Astrocyte (in vitro differentiated cells and primary cell): ENCODE measurements around the gene TRPM4.

Source experiments
- CTCF ChIP-seq: IDR thresholded peaks from 2 replicates; pipeline ENCODE4 v1.5.1; 2011; ENCODE audit warnings: low read depth, mild to moderate bottlenecking, inconsistent platforms, low read length, moderate library complexity; ENCODE audit not compliant: insufficient read depth
- EZH2 ChIP-seq: IDR thresholded peaks from 2 replicates; pipeline ENCODE4 v1.6.1; 2012; ENCODE audit warnings: mild to moderate bottlenecking, low read length, inconsistent platforms; ENCODE audit not compliant: insufficient read depth

GRCh38 chr19:49157445-49158224 is at the start of gene TRPM4:
- TF ChIP-seq CTCF (no peak), EZH2 (no peak)
